GM12865 (cell line): ENCODE results near the gene TNFAIP2.

ENCODE experiments used
- DNase-seq: peaks from one replicate; pipeline ENCODE4 v3.0.0; 2010; ENCODE audit warnings: low read depth
- H3K4me3 ChIP-seq: 2 replicates; pipeline ENCODE4 v1.5.1; 2011; ENCODE audit warnings: mild to moderate bottlenecking, low read depth, low read length, control low read depth
- CTCF ChIP-seq: IDR thresholded peaks from 2 replicates; pipeline ENCODE4 v1.5.1; 2011; ENCODE audit warnings: low read length, control low read depth, low read depth, inconsistent platforms; ENCODE audit not compliant: insufficient read depth; ENCODE audit errors: missing control alignments

The TNFAIP2 gene

GRCh38 chr14:103084021-103084919 lies 39.0 kb upstream of the TNFAIP2 start, which contains the start of gene LBHD2:
TSS of gene LBHD2 (plus strand) at chr14:103084210. CDS start at chr14:103086013, 1,803 bp downstream.
- no peak for TF ChIP-seq CTCF
- H3K4me3 ChIP-seq = no peak within 1 kb of the TSS
- no peak for DNase-seq

GRCh38 chr14:103085106-103086091 lies 37.9 kb upstream of the TNFAIP2 start:
- no peak for DNase-seq
- H3K4me3 ChIP-seq = no peak overlapping the region
- no peak for TF ChIP-seq CTCF

GRCh38 chr14:103086771-103087342 lies 36.4 kb upstream of the TNFAIP2 start:
- TF ChIP-seq CTCF = no peak

GRCh38 chr14:103087343-103087835 lies 35.9 kb upstream of the TNFAIP2 start:
- H3K4me3 ChIP-seq = no peak overlapping the region
- no peak for DNase-seq
- TF ChIP-seq CTCF = no peak

More at GRCh38 chr14:103086771-103087342, 36.4 kb upstream of the TNFAIP2 start:
- no peak overlapping the region for H3K4me3 ChIP-seq
- DNase-seq = no peak

GRCh38 chr14:103088921-103089320 lies 34.3 kb upstream of the TNFAIP2 start:
- TF ChIP-seq CTCF = no peak
- no peak overlapping the region for H3K4me3 ChIP-seq
- no peak for DNase-seq
